Subcutaneous adipose tissue (tissue), 4 donors: ENCODE measurements around the gene YWHAG. TPM values are rescaled to one million over a fixed set of nuclear protein-coding genes. Genes with fewer than 3 reads are reported as not detected.

Source experiments
- CTCF ChIP-seq: fragments of 450-650 bp; IDR thresholded peaks from one replicate; pipeline ENCODE4 v1.5.1; 2016; ENCODE audit warnings: low read depth, mild to moderate bottlenecking, control low read depth, antibody characterized with exemption, moderate library complexity
- total RNA-seq, 4 donors: library from RNA; depleted of rRNA; stranded (reverse); fragments of >200 nt; gene quantifications; one replicate each; pipeline ENCODE4 v1.1.0, GENCODE V29; 2016

YWHAG gene
- total RNA-seq, 4 donors from 2014 or later: 102 to 215 (median 162) TPM

GRCh38 chr7:76386691-76387260 lies 28.0 kb upstream of the YWHAG start:
- TF ChIP-seq CTCF: no peak

- TF ChIP-seq CTCF: no peak
Observed at GRCh38 chr7:76383089-76383944, 24.5 kb upstream of the YWHAG start.

- no peak for TF ChIP-seq CTCF
Observed at GRCh38 chr7:76381814-76382213, 23.0 kb upstream of the YWHAG start.

GRCh38 chr7:76380623-76380966 lies 21.8 kb upstream of the YWHAG start:
- TF ChIP-seq CTCF: no peak

GRCh38 chr7:76377186-76377918 lies 18.6 kb upstream of the YWHAG start:
- no peak for TF ChIP-seq CTCF

- TF ChIP-seq CTCF: no peak
Observed at GRCh38 chr7:76375251-76375650, 16.5 kb upstream of the YWHAG start.

GRCh38 chr7:76372984-76373833 lies 14.4 kb upstream of the YWHAG start:
- no peak for TF ChIP-seq CTCF
